ENCODE data around the gene ANKRD6.

GRCh38 chr6:89522778-89523177, 89.8 kb downstream of the ANKRD6 start:
- TF ChIP-seq EZH2 (IDR thresholded peaks at IDR 0.05; ENCODE audit: borderline replicate concordance, insufficient read depth, low read depth, low read length, poor library complexity, severe bottlenecking) (no peak), CTCF (IDR thresholded peaks at IDR 0.05) (no peak)

Measured in B cell (primary cell).